Measurements from ENCODE around the gene RTP2. TPM values are rescaled to one million over a fixed set of nuclear protein-coding genes. Genes with fewer than 3 reads are reported as not detected.

RTP2 gene
- total RNA-seq, 1 donor from 2014 or later = not detected

DNA sequence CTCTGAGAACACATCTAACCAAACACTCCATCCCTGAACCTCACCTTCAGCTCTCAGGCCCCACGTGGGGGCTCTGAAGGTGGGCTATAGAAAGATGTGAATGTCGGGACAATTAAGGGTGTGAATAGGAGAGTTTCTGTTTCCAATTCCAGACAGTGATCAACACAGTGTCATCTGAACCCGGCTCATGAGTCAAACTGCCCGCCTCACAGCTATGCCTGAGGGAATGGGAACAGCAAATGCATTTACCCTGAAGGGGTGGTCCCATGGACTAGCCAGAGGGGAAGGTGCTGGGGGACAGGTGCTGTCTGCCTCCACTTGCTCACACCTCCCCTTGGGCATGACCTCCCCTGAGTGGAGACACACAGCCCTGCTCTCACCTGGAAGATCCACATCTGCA lies 6.3 kb downstream of the RTP2 start:
- DNase-seq (ENCODE audit: low read depth, low spot score) = no peak
- Mint-ChIP-seq H3K27me3 (ENCODE audit: low read depth) (peaks cover 9% of the 10 kb centered on the region), H3K36me3 (ENCODE audit: low read depth) (no peaks in the 10 kb centered on the region), H3K4me3 (no peak overlapping the region), H3K27ac (ENCODE audit: unreplicated experiment) (no peak overlapping the region), H3K4me1 (no peaks in the 10 kb centered on the region), H3K9me3 (peaks cover 6% of the 10 kb centered on the region)
- TF ChIP-seq, protein P1, sequence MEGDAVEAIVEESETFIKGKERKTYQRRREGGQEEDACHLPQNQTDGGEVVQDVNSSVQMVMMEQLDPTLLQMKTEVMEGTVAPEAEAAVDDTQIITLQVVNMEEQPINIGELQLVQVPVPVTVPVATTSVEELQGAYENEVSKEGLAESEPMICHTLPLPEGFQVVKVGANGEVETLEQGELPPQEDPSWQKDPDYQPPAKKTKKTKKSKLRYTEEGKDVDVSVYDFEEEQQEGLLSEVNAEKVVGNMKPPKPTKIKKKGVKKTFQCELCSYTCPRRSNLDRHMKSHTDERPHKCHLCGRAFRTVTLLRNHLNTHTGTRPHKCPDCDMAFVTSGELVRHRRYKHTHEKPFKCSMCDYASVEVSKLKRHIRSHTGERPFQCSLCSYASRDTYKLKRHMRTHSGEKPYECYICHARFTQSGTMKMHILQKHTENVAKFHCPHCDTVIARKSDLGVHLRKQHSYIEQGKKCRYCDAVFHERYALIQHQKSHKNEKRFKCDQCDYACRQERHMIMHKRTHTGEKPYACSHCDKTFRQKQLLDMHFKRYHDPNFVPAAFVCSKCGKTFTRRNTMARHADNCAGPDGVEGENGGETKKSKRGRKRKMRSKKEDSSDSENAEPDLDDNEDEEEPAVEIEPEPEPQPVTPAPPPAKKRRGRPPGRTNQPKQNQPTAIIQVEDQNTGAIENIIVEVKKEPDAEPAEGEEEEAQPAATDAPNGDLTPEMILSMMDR (conservative IDR thresholded peaks at IDR 0.05) = no peak

DNA sequence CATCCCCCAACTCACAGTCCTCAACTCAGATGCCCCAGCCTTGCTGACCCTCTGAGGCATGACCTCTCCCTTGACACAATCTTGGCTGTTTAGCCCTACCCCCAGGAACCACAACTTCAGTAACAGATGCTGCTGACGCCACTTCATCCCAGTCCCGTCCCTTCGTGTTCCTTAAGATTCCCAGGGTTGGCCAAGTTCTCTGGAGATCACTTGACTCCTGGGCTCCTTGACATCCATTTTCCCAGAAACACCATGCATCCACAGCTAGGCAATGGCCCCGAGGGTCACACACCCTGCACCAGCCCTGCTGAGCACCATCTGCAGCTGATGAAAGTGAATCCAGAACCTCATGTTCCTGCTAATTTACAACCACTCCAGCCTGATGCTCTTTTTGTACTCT lies 6.9 kb downstream of the RTP2 start:
- peaks cover 11% of the 10 kb centered on the region for H3K27me3 Mint-ChIP-seq (ENCODE audit: low read depth)
- H3K4me3 Mint-ChIP-seq = no peak overlapping the region
- no peak for DNase-seq (ENCODE audit: low read depth, low spot score)
- H3K4me1 Mint-ChIP-seq = no peaks in the 10 kb centered on the region
- TF ChIP-seq, protein P1 (conservative IDR thresholded peaks at IDR 0.05) = no peak
- no peak overlapping the region for H3K27ac Mint-ChIP-seq (ENCODE audit: unreplicated experiment)
- H3K36me3 Mint-ChIP-seq (ENCODE audit: low read depth) = no peaks in the 10 kb centered on the region
- H3K9me3 Mint-ChIP-seq = peaks cover 6% of the 10 kb centered on the region

DNA sequence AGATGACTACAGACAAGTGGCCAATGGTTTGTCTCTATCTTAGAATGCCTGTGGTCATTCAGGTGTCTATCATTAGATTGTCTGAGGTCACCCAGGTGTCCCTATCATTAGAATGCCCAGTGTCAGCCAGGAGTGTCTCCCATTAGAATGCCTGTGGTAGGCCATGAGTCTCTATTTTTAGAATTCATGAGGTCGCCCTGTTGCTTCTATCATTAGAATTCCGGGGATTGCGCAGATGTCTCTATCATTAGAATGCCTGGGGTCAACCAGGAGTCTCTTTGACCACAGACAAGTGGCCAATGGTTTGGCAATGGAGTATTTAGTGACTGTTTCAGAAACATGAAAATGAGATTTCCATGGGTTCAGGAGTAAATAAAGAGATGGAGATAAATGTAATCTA lies 7.6 kb downstream of the RTP2 start:
- Mint-ChIP-seq H3K27ac (ENCODE audit: unreplicated experiment) (no peak overlapping the region), H3K9me3 (peaks cover 6% of the 10 kb centered on the region), H3K27me3 (ENCODE audit: low read depth) (peaks cover 14% of the 10 kb centered on the region), H3K4me3 (no peak overlapping the region), H3K36me3 (ENCODE audit: low read depth) (no peaks in the 10 kb centered on the region), H3K4me1 (no peaks in the 10 kb centered on the region)
- DNase-seq (ENCODE audit: low read depth, low spot score) = no peak
- TF ChIP-seq, protein P1 (conservative IDR thresholded peaks at IDR 0.05) = no peak

DNA sequence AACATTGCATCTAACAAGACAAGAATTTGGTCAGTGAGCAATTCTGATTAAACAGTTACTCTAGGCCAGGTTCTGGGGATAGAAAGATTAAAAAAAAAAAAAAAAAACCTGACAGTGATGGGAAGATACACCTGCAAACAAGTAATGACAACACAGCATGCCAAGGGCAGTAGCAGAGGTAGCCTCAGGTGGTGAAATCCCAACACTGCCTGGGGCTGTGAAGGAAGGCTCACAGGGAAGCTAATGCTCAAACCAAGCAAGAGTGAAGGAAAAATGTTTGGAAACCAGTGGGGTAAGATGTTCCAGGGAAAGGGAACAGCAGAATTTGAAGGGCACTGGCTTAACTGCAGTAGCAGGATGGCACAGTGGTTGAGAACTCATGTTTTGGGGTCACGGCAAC lies 8.9 kb downstream of the RTP2 start:
- H3K27ac Mint-ChIP-seq (ENCODE audit: unreplicated experiment) = no peak overlapping the region
- no peak for DNase-seq (ENCODE audit: low read depth, low spot score)
- TF ChIP-seq, protein P1 (conservative IDR thresholded peaks at IDR 0.05) = no peak
- peaks cover 19% of the 10 kb centered on the region for H3K27me3 Mint-ChIP-seq (ENCODE audit: low read depth)
- peaks cover 6% of the 10 kb centered on the region for H3K9me3 Mint-ChIP-seq
- H3K4me3 Mint-ChIP-seq = no peak overlapping the region
- no peaks in the 10 kb centered on the region for H3K36me3 Mint-ChIP-seq (ENCODE audit: low read depth)
- no peaks in the 10 kb centered on the region for H3K4me1 Mint-ChIP-seq

DNA sequence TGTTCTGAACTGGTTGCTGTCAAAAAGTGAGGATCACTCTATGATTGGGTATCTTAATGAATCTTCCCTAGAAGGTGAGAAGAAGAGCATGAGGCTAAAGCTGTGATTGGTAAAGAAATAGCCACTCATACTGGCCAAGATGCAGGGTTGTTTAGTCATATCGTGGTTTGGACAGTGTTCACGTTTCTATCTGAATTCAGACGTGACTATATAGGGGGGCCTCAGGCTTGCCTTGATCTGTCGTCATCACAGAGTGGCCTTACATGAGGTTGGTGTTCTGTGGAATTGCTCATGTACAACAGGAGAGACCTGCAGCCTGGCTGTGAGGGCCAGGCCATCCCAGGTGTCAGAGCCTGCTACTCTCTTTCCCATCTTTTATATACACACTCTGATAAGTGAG lies 12.4 kb downstream of the RTP2 start:
- TF ChIP-seq, protein P1 (conservative IDR thresholded peaks at IDR 0.05) = no peak
- peaks cover 16% of the 10 kb centered on the region for H3K27me3 Mint-ChIP-seq (ENCODE audit: low read depth)
- no peak overlapping the region for H3K27ac Mint-ChIP-seq (ENCODE audit: unreplicated experiment)
- no peak overlapping the region for H3K4me3 Mint-ChIP-seq
- no peak for DNase-seq (ENCODE audit: low read depth, low spot score)
- H3K9me3 Mint-ChIP-seq = peaks cover 12% of the 10 kb centered on the region
- H3K36me3 Mint-ChIP-seq (ENCODE audit: low read depth) = no peaks in the 10 kb centered on the region
- no peaks in the 10 kb centered on the region for H3K4me1 Mint-ChIP-seq
